Activated CD4-positive, alpha-beta memory T cell treated with anti-CD3 and anti-CD28 coated beads for 36 hours (primary cell): ENCODE measurements around the gene CDX1. TPM values are rescaled to one million over a fixed set of nuclear protein-coding genes. Genes with fewer than 3 reads are reported as not detected.

Experiments
- CTCF ChIA-PET: fragments of 350-600 bp; sonication (Branson Sonifier 250); formaldehyde crosslinking; loops from one replicate; lab custom pipeline; 2021; ENCODE audit warnings: antibody characterized with exemption, inconsistent platforms; lab: Charles Lee
- POLR2A ChIA-PET: fragments of 350-600 bp; sonication (Branson Sonifier 250); formaldehyde crosslinking; loops from one replicate; lab custom pipeline; 2021; ENCODE audit warnings: antibody characterized with exemption; lab: Charles Lee
- DNase-seq: peaks from one replicate; pipeline ENCODE4 v3.0.0-alpha.2; 2020
- H3K27ac Mint-ChIP-seq: one replicate; pipeline ENCODE4 v1.8.0; 2021; ENCODE audit warnings: mixed read lengths
- H3K27me3 Mint-ChIP-seq: one replicate; pipeline ENCODE4 v1.8.0; 2021; ENCODE audit warnings: mixed read lengths
- H3K36me3 Mint-ChIP-seq: one replicate; pipeline ENCODE4 v1.8.0; 2021; ENCODE audit warnings: mixed read lengths
- H3K4me1 Mint-ChIP-seq: one replicate; pipeline ENCODE4 v1.8.0; 2021; ENCODE audit warnings: low read depth, mixed read lengths
- H3K4me3 Mint-ChIP-seq: one replicate; pipeline ENCODE4 v1.8.0; 2021; ENCODE audit warnings: mild to moderate bottlenecking, mixed read lengths
- H3K9me3 Mint-ChIP-seq: one replicate; pipeline ENCODE4 v1.8.0; 2021; ENCODE audit warnings: mixed read lengths
- intact Hi-C: fragments of 100-400 bp; cut with micrococcal nuclease; formaldehyde crosslinking; loops from one replicate; pipeline ENCODE4 v1.15.1; 2023
- total RNA-seq, 2 experiments: library from RNA; stranded (reverse); gene quantifications; one replicate each; pipeline ENCODE4 v1.2.3, GENCODE V29; 2021

Gene CDX1
- total RNA-seq, 2 experiments from 2014 or later: not detected

DNA sequence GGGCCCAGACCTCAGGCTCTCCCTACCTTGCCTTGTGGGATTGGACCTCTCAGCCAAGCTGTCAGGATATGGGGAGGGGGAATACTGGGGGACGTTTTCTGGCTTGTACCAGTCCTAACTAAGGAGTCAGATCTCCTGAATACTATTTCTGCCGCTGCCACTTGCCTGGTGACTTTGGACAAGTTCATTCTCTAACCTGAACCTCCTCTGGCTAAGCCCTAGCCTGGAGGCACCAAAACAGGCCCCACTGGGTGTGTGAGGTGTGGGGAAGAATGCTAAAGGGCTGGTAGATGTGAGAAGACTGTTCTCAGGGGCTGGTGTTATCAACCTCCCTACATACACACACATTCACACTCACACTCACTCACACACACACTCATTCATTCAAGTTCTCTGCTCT lies 24.4 kb downstream of the CDX1 start:
- no peak overlapping the region for H3K4me3 Mint-ChIP-seq
- peaks cover 18% of the 10 kb centered on the region for H3K27me3 Mint-ChIP-seq
- H3K4me1 Mint-ChIP-seq: no peaks in the 10 kb centered on the region
- H3K9me3 Mint-ChIP-seq: no peaks in the 10 kb centered on the region
- ChIA-PET POLR2A (no interaction called here), CTCF (no interaction called here)
- H3K27ac Mint-ChIP-seq: no peak overlapping the region
- DNase-seq: no peak
- no peaks in the 10 kb centered on the region for H3K36me3 Mint-ChIP-seq
- intact Hi-C loops: no loop called here

DNA sequence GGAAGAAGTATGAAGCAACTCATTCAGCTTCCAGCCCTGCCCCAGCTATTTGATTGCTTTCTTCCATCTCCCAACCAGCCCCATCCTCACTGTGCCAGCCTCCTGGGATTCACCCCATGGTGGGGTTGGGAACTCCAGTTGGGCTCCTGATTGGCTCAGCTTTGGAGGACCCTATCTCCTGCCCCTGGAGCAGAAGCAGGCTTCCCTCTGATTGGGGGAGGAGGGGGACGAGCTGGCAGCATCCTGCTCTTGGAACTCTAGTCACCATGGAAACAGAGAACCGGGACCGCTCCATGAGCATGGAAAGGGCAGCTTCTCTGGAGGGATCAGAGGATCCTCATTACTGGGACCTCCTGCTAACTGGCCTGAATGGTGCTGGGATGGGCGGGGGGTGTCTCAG lies 25.9 kb downstream of the CDX1 start:
- Mint-ChIP-seq H3K27ac (no peak overlapping the region), H3K4me3 (no peak overlapping the region), H3K9me3 (no peaks in the 10 kb centered on the region), H3K27me3 (peaks cover 18% of the 10 kb centered on the region), H3K36me3 (no peaks in the 10 kb centered on the region), H3K4me1 (no peaks in the 10 kb centered on the region)
- DNase-seq: no peak
- ChIA-PET CTCF (interaction anchor here (1.3 kb wide), 1 partner anchor 26 kb away, joined by 3 read pairs; no protein-coding TSS in a partner anchor), POLR2A (no interaction called here)
- intact Hi-C loops: no loop called here

DNA sequence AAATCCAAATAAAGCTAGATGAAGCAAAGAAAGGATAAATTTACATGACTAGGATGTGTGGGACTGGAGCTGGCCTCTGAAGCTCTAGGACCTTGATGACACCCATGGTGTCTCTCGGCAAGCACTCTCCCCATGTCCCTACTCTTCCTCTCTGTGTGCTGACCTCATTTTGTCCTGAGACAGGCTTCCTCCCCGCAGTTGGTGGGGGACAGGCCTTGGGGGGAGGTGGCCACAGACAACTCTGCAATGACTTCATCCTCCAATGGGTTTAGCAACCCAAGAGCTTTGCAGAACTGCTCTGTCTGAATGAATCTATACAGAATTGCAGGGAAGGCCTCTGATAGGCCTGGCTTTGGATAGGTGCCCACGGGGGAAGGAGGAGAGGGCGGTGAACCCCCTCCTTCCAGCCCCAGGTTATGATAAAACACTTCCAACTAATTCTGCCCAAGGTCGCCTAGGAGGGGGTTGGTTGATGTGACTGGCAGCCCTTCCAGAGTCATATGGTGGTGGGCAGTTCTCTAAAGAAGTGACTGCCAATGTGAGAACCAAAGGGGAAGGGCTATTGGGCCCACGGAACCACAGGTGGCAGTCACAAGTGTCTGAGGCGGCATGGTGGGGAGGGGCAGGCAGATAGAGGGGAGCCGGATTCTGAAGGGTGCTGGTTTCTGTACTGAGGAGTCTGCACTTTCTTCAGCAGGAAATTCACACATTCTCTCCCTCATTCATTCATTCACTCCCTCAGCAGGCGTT lies 29.3 kb downstream of the CDX1 start:
- Mint-ChIP-seq H3K27ac (no peak overlapping the region), H3K9me3 (no peaks in the 10 kb centered on the region), H3K27me3 (peaks cover 9% of the 10 kb centered on the region), H3K36me3 (no peaks in the 10 kb centered on the region), H3K4me3 (no peak overlapping the region), H3K4me1 (no peaks in the 10 kb centered on the region)
- intact Hi-C loops: no loop called here
- no peak for DNase-seq
- ChIA-PET CTCF (no interaction called here), POLR2A (no interaction called here)

DNA sequence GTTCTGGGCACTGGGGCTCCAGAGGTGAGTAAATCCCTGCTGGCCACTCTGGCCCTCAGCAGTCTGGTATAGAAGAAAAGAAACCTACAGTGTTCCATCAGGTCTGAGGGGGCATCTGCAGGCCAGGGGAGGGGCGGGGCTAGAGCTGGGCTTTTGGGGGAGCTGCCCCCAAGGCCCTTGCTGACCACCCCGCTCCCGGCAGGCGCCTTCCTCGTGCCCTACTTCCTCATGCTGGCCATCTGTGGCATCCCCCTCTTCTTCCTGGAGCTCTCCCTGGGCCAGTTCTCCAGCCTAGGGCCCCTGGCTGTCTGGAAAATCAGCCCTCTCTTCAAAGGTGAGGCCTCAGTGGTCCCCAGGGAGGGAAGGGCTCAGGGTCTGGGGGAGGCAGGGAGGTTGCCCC lies 29.9 kb downstream of the CDX1 start:
- ChIA-PET POLR2A (no interaction called here), CTCF (no interaction called here)
- intact Hi-C loops: no loop called here

DNA sequence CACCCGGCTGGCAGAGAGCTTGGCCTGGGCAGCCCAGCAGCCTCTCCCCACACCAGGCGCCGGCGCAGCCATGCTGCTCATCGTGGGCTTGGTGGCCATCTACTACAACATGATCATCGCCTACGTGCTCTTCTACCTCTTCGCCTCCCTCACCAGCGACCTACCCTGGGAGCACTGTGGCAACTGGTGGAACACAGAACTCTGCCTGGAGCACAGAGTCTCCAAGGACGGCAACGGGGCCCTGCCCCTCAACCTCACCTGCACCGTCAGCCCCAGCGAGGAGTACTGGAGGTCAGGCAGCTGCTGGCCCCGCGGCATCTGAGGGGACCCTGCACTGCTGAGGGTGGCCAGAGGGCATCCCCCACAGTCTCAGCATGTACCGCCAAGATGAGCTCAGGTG lies 30.4 kb downstream of the CDX1 start:
- H3K27me3 Mint-ChIP-seq: peaks cover 6% of the 10 kb centered on the region
- no peaks in the 10 kb centered on the region for H3K36me3 Mint-ChIP-seq
- no peaks in the 10 kb centered on the region for H3K9me3 Mint-ChIP-seq
- H3K27ac Mint-ChIP-seq: no peak overlapping the region
- no peak for DNase-seq
- no peaks in the 10 kb centered on the region for H3K4me1 Mint-ChIP-seq
- intact Hi-C loops: no loop called here
- ChIA-PET POLR2A (no interaction called here), CTCF (no interaction called here)
- no peak overlapping the region for H3K4me3 Mint-ChIP-seq

More for the DNA sequence above, 29.9 kb downstream of the CDX1 start:
- H3K27ac Mint-ChIP-seq: no peak overlapping the region
- no peaks in the 10 kb centered on the region for H3K36me3 Mint-ChIP-seq
- H3K4me1 Mint-ChIP-seq: no peaks in the 10 kb centered on the region
- DNase-seq: no peak
- H3K27me3 Mint-ChIP-seq: peaks cover 9% of the 10 kb centered on the region
- H3K4me3 Mint-ChIP-seq: no peak overlapping the region
- no peaks in the 10 kb centered on the region for H3K9me3 Mint-ChIP-seq

DNA sequence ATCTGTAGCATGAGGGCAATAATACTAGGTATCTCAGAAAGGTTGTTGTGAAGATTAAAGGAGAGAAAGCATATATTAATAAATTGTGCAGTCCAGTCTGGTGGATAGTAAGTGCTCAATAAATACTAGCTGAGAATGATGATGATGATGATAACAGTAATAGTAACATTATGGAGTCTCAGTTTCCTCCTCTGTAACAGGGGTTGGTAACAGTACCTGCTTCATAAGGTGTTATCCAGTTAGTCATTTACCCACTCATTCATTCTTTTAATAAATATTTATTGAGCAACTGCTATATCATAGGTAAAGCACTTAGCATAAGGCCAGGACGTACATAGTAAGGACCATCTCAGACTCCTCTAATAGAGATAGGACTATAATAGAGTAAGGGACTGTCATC lies 30.9 kb downstream of the CDX1 start:
- no peak for DNase-seq
- H3K36me3 Mint-ChIP-seq: no peaks in the 10 kb centered on the region
- intact Hi-C loops: no loop called here
- peaks cover 6% of the 10 kb centered on the region for H3K27me3 Mint-ChIP-seq
- no peaks in the 10 kb centered on the region for H3K9me3 Mint-ChIP-seq
- ChIA-PET POLR2A (no interaction called here), CTCF (no interaction called here)
- H3K27ac Mint-ChIP-seq: no peak overlapping the region
- no peak overlapping the region for H3K4me3 Mint-ChIP-seq
- no peaks in the 10 kb centered on the region for H3K4me1 Mint-ChIP-seq

DNA sequence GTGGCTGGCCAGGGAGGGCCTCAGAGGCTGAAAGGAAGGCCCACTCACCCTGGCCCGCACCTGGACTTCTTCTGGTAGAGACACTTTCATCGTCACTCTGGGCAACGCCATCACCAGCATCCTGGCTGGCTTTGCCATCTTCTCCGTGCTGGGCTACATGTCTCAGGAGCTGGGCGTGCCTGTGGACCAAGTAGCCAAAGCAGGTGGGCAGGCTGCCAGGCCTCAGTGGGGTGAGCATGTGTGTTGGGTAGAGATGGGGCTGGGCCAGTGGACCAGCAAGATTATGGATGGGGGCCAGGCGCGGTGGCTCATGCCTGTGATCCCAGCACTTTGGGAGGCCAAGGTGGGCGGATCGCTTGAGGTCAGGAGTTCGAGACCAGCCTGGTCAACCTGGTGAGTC lies 35.9 kb downstream of the CDX1 start:
- ChIA-PET CTCF (no interaction called here), POLR2A (no interaction called here)
- H3K9me3 Mint-ChIP-seq: no peaks in the 10 kb centered on the region
- no peak for DNase-seq
- no peak overlapping the region for H3K4me3 Mint-ChIP-seq
- intact Hi-C loops: no loop called here
- H3K36me3 Mint-ChIP-seq: no peaks in the 10 kb centered on the region
- H3K4me1 Mint-ChIP-seq: no peaks in the 10 kb centered on the region
- no peak overlapping the region for H3K27ac Mint-ChIP-seq
- peaks cover 6% of the 10 kb centered on the region for H3K27me3 Mint-ChIP-seq

DNA sequence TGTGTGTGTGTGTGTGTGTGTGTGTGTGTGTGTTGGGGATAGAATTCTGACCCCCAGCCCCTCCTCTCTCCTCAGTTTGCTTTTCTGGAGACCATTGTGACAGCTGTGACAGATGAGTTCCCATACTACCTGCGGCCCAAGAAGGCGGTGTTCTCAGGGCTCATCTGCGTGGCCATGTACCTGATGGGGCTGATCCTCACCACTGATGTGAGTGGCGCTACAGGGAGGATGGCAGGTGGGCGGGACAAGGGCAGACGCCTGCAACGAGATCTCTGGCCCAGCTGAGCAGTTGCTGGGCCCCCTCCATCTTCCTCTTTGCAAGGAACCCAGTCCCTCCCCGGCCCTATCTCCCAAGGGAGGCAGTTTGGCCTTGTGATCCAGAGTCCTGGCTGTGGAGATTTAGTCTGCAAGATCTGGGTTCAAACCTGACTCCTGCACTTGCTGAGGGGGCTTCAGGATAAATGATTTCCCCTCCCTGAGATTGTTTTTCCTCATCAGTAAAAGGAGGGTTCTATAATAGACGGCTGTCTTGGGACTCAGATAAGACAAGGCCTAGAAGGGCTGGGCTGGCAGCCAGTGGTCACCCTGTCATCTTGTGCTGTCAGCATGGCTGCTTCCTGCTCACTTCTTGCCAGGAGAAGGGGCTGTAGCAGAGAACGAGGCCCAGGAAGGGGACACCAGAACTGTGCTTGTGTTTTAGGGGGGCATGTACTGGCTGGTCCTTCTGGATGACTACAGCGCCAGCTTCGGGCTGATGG lies 37.4 kb downstream of the CDX1 start:
- H3K27ac Mint-ChIP-seq: no peak overlapping the region
- peaks cover 6% of the 10 kb centered on the region for H3K4me1 Mint-ChIP-seq
- ChIA-PET POLR2A (no interaction called here), CTCF (no interaction called here)
- H3K9me3 Mint-ChIP-seq: no peaks in the 10 kb centered on the region
- intact Hi-C loops: no loop called here
- H3K4me3 Mint-ChIP-seq: no peak overlapping the region
- no peak for DNase-seq
- H3K36me3 Mint-ChIP-seq: no peaks in the 10 kb centered on the region
- peaks cover 13% of the 10 kb centered on the region for H3K27me3 Mint-ChIP-seq

DNA sequence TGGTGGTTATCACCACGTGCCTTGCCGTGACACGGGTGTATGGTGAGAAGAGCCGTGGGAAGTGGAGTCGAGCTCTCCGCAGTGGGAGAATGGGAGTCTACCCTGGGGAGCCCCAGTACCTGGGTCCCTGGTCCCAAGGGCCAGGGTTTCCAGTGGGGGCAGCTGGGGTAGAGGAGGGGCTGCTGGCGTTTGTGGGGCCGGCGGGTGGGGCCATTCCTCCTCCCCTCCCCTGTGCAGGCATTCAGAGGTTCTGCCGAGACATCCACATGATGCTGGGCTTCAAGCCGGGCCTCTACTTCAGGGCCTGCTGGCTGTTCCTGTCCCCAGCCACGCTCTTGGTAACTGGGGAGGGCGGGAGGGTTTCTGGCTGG lies 38.0 kb downstream of the CDX1 start:
- POLR2A ChIA-PET: no interaction called here
- Mint-ChIP-seq H3K27ac (no peak overlapping the region), H3K36me3 (no peaks in the 10 kb centered on the region), H3K4me3 (no peak overlapping the region), H3K27me3 (peaks cover 15% of the 10 kb centered on the region), H3K9me3 (no peaks in the 10 kb centered on the region), H3K4me1 (peaks cover 9% of the 10 kb centered on the region)
- intact Hi-C loops: no loop called here
- CTCF ChIA-PET: no interaction called here
- no peak for DNase-seq

DNA sequence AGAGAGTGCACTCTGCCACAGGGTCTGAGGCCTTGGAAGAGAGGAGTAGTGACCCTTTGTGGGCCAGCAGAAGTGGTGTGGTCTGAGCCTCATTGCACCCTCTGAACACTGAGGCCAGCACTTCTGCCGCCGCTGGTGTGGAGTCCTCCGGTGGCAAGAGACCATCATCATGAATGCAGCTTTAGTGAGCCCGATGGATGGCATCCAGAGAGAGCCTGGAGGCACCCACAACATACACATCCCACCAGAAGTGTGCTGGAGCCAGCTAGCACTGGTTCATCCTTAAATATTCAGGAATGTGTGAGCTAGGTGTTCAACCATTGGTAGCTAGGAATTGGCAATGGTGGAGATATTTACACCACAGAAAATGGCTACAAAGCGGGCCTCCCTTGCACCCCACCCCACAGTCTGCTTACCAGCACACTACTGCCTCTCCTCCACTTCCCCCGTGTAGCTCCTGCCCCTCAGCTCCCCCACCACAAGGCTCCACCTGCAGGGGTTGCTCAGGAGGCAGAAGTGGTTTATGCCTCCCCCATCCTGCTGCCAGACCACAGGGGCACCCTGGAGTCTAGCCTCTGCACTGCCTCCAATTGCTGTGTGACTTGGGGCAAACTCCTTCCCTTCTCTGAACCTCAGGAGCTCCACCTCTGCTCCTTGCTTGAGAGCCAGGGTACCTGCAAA lies 39.7 kb downstream of the CDX1 start:
- no peak overlapping the region for H3K4me3 Mint-ChIP-seq
- CTCF ChIA-PET: no interaction called here
- peaks cover 9% of the 10 kb centered on the region for H3K4me1 Mint-ChIP-seq
- no peak for DNase-seq
- H3K27me3 Mint-ChIP-seq: peaks cover 15% of the 10 kb centered on the region
- POLR2A ChIA-PET: no interaction called here
- no peaks in the 10 kb centered on the region for H3K36me3 Mint-ChIP-seq
- no peaks in the 10 kb centered on the region for H3K9me3 Mint-ChIP-seq
- intact Hi-C loops: no loop called here
- no peak overlapping the region for H3K27ac Mint-ChIP-seq

DNA sequence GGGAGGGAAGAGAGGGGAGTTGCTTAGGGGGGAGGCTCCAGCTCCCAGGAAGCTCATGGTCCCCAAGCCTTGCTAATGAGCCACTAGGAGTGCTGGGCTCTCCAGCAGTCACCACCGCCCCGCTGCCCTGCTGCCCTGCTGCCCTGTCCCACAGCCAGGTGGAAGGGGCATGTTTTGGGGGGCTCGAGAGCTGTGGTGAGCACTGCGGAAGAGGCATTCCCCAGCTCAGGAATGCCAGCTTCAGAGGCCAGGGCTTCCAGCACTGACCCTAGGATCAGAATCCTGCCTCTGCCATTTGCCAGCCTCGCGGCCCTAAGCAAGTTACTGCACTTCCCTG lies 40.2 kb downstream of the CDX1 start:
- Mint-ChIP-seq H3K27me3 (peaks cover 15% of the 10 kb centered on the region), H3K4me3 (no peak overlapping the region), H3K27ac (no peak overlapping the region), H3K36me3 (no peaks in the 10 kb centered on the region), H3K9me3 (no peaks in the 10 kb centered on the region), H3K4me1 (peaks cover 9% of the 10 kb centered on the region)
- intact Hi-C loops: no loop called here
- no peak for DNase-seq
- CTCF ChIA-PET: no interaction called here
- POLR2A ChIA-PET: no interaction called here

DNA sequence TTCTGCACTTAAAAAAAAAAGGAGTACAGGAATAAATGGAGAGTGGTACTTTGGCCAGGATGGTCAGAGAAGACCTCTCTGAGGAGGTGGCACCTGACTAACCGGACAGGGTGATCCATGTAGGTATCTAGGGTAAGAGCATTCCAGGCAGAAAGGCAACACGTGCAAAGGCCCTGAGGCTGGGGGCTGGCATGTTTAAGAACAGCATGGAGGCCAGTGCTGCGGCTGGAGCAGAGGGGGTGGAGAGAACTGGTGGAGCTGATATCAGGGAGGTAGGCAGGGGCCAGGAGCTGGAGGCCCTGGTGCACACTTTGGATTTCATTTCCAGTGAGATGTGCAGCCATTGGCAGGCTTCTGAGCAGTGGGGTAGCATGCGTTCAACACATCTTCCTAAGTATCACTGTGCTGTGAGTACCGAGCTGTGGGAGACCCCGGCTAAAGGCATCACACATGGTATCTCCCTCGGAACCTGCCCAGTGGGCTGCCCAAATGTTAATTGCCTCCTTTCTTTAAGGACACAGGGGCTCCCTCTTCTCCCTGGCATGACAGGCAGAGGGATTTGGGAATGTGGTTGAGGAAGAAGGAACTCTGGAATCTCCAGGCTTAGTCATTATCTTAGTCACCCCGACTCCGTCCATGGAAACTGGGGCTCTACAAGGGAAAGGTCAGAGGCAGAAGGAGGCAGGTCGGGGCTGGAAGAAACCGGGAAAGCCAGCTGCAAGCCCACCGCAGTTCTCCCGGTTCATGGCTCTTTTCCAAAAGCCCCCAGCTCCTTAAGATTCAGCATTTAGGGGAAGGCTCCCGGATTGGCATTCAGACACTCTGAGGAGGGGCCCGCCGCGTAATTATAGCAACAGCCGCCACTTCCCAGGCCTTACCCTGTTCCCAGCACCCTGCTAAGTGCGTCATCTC lies 41.9 kb downstream of the CDX1 start:
- intact Hi-C loops: no loop called here
- Mint-ChIP-seq H3K27me3 (peaks cover 15% of the 10 kb centered on the region), H3K36me3 (no peaks in the 10 kb centered on the region), H3K4me3 (no peak overlapping the region), H3K9me3 (no peaks in the 10 kb centered on the region), H3K27ac (no peak overlapping the region), H3K4me1 (peaks cover 9% of the 10 kb centered on the region)
- ChIA-PET POLR2A (no interaction called here), CTCF (interaction anchor here (1.1 kb wide), 1 partner anchor 10 kb away, joined by 3 read pairs; no protein-coding TSS in a partner anchor)
- DNase-seq: no peak
